GM23338 (cell line): ENCODE results near the gene USH2A.

Source experiments
- CREB1 ChIP-seq: fragments of 250-450 bp; sonication (Bioruptor Pico); IDR thresholded peaks from 2 replicates; pipeline ENCODE4 v1.5.0; 2020; ENCODE audit warnings: low read depth, mild to moderate bottlenecking, moderate library complexity
- EZH2 ChIP-seq: fragments of 200-600 bp; sonication (generic); IDR thresholded peaks from one replicate; pipeline ENCODE4 v1.8.0; 2017; ENCODE audit warnings: antibody characterized with exemption, mild to moderate bottlenecking, low read depth; ENCODE audit not compliant: unreplicated experiment
- EZH2phosphoT487 ChIP-seq: fragments of 200-600 bp; sonication (generic); IDR thresholded peaks from one replicate; pipeline ENCODE4 v1.8.1; 2018; ENCODE audit warnings: antibody characterized with exemption; ENCODE audit not compliant: unreplicated experiment
- JUNB ChIP-seq: IDR thresholded peaks from one replicate; pipeline ENCODE4 v1.6.1; 2016; ENCODE audit warnings: antibody characterized with exemption; ENCODE audit not compliant: unreplicated experiment
- POLR2AphosphoS5 ChIP-seq: IDR thresholded peaks from 2 replicates; pipeline ENCODE4 v1.6.1; 2016; ENCODE audit warnings: antibody characterized with exemption, low read depth
- ZNF114 ChIP-seq: fragments of 250-450 bp; sonication (Bioruptor Pico); IDR thresholded peaks from 2 replicates; pipeline ENCODE4 v1.5.0; 2020; ENCODE audit warnings: mild to moderate bottlenecking, moderate library complexity
- TF ChIP-seq, protein P1 (sequence below), 2 experiments: fragments of 200-600 bp in 1 of 2; sonication (generic) in 1 of 2; conservative IDR thresholded peaks; 2 replicates each; pipeline versions ENCODE4 v1.5.1 to v1.6.1; 2016 to 2017; ENCODE audit warnings: antibody characterized with exemption in 2 of 2, low read depth in 2 of 2, mild to moderate bottlenecking in 2 of 2, moderate library complexity in 1 of 2
- TF ChIP-seq, protein P2 (sequence below): IDR thresholded peaks from one replicate; pipeline ENCODE4 v1.6.1; 2018; ENCODE audit warnings: antibody characterized with exemption; ENCODE audit not compliant: unreplicated experiment

DNA sequence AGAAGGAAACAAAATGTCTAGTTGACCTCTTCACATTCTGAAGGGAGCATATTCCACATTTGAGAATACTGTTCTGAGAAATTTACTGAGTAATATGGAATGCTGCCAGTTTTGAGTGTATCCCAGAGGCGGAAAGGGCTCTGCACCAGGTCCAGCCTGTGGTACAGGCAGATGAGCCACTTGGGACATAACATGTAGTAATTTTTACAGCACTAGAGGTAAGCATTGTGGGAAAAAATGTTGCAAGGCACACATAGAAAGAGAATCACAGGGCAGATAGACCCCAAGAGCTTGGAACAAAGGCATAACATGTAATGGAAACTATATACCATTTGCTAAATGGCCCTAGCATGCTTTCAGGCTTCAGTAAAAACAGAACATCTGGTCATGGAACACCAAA is 228.5 kb downstream of the USH2A start:
- TF ChIP-seq, protein P1, sequence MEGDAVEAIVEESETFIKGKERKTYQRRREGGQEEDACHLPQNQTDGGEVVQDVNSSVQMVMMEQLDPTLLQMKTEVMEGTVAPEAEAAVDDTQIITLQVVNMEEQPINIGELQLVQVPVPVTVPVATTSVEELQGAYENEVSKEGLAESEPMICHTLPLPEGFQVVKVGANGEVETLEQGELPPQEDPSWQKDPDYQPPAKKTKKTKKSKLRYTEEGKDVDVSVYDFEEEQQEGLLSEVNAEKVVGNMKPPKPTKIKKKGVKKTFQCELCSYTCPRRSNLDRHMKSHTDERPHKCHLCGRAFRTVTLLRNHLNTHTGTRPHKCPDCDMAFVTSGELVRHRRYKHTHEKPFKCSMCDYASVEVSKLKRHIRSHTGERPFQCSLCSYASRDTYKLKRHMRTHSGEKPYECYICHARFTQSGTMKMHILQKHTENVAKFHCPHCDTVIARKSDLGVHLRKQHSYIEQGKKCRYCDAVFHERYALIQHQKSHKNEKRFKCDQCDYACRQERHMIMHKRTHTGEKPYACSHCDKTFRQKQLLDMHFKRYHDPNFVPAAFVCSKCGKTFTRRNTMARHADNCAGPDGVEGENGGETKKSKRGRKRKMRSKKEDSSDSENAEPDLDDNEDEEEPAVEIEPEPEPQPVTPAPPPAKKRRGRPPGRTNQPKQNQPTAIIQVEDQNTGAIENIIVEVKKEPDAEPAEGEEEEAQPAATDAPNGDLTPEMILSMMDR (conservative IDR thresholded peaks at IDR 0.05; ENCODE audit: low read depth in 2 of 2), result no peak
- TF ChIP-seq EZH2, result no peak
- no peak for TF ChIP-seq POLR2AphosphoS5
- no peak for TF ChIP-seq EZH2phosphoT487
- TF ChIP-seq ZNF114 (CRISPR knock-in tag), result no peak
- TF ChIP-seq JUNB, result no peak
- TF ChIP-seq CREB1, result no peak
- TF ChIP-seq, protein P2, sequence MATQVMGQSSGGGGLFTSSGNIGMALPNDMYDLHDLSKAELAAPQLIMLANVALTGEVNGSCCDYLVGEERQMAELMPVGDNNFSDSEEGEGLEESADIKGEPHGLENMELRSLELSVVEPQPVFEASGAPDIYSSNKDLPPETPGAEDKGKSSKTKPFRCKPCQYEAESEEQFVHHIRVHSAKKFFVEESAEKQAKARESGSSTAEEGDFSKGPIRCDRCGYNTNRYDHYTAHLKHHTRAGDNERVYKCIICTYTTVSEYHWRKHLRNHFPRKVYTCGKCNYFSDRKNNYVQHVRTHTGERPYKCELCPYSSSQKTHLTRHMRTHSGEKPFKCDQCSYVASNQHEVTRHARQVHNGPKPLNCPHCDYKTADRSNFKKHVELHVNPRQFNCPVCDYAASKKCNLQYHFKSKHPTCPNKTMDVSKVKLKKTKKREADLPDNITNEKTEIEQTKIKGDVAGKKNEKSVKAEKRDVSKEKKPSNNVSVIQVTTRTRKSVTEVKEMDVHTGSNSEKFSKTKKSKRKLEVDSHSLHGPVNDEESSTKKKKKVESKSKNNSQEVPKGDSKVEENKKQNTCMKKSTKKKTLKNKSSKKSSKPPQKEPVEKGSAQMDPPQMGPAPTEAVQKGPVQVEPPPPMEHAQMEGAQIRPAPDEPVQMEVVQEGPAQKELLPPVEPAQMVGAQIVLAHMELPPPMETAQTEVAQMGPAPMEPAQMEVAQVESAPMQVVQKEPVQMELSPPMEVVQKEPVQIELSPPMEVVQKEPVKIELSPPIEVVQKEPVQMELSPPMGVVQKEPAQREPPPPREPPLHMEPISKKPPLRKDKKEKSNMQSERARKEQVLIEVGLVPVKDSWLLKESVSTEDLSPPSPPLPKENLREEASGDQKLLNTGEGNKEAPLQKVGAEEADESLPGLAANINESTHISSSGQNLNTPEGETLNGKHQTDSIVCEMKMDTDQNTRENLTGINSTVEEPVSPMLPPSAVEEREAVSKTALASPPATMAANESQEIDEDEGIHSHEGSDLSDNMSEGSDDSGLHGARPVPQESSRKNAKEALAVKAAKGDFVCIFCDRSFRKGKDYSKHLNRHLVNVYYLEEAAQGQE, result no peak
